ENCODE data around the gene HOXB5. TPM values are rescaled to one million over a fixed set of nuclear protein-coding genes. Genes with fewer than 3 reads are reported as not detected.
A peak's percentile ranks its signal among the peaks of the same experiment; 100 is the strongest.

The HOXB5 gene
- total RNA-seq (not detected), total RNA-seq (0 to 0.13 (median 0) reads per million in 172 experiments)
- not detected for polyA plus RNA-seq (2013, experiment 1 of 2)
- 0.20 TPM for polyA plus RNA-seq (2013, experiment 2 of 2)

GRCh38 chr17:48593126-48593829, at the start of gene HOXB5:
Gene HOXB5, minus strand, starts transcription at chr17:48593779. Its CDS starts 97 bp downstream, at chr17:48593682.
- peak; percentile 19 for ATAC-seq (ENCODE audit: poor library complexity)
- Histone ChIP-seq H3K36me3 (ENCODE audit: insufficient read depth, low read length) (no peaks in the 10 kb centered on the region), H3K9me3 (ENCODE audit: control insufficient read depth in 1 of 2, insufficient read depth in 1 of 2, low read length in 2 of 2) (peaks cover 0 to 24% of the 10 kb centered on the region in 2 experiments), H3K4me1 (ENCODE audit: insufficient read depth, low read length) (peaks cover 51% of the 10 kb centered on the region), H3K4me3 (ENCODE audit: low read length) (peak within 1 kb of the TSS; percentile 45), H3K27ac (ENCODE audit: low read depth in 1 of 2, low read length in 2 of 2) (no peak within 1 kb of the TSS), H3K27me3 (ENCODE audit: control insufficient read depth in 1 of 2, insufficient read depth in 2 of 2, low read length in 2 of 2) (peaks cover 83 to 94% of the 10 kb centered on the region in 2 experiments)
- peaks cover 98% of the 10 kb centered on the region for H3K27me3 Mint-ChIP-seq
- no peaks in the 10 kb centered on the region for H3K9me3 Mint-ChIP-seq
- TF ChIP-seq CTCF (IDR thresholded peaks at IDR 0.05): no peak
- no peaks in the 10 kb centered on the region for H3K36me3 Mint-ChIP-seq (ENCODE audit: low read depth)
- H3K4me1 Mint-ChIP-seq (ENCODE audit: low read depth): peaks cover 39% of the 10 kb centered on the region
- DNase-seq: peak in 3 of 14 experiments; percentile 47 to 53 (median 47)
- ChIA-PET CTCF (interaction anchor here (0.5 to 5.0 kb wide), 14 partner anchors 10 to 285 kb away, joined by 3 to 24 read pairs (median 6); no protein-coding TSS in a partner anchor), POLR2A (interaction anchor here (0.5 to 1.5 kb wide), 8 partner anchors 17 to 419 kb away, joined by 3 to 6 read pairs (median 4); no protein-coding TSS in a partner anchor)
- intact Hi-C loops (cut with DNase I, micrococcal nuclease): loop anchor here (1.0 to 5.0 kb wide), 6 partner anchors 100 to 511 kb away; no protein-coding TSS in a partner anchor
- H3K4me3 Mint-ChIP-seq: peak within 1 kb of the TSS; percentile 74
- no peak within 1 kb of the TSS for H3K27ac Mint-ChIP-seq

GRCh38 chr17:48642843-48643696, 49.5 kb upstream of the HOXB5 start:
- H3K36me3 ChIP-seq (ENCODE audit: insufficient read depth, low read length): no peaks in the 10 kb centered on the region
- no peak overlapping the region for H3K4me3 Mint-ChIP-seq
- peaks cover 38% of the 10 kb centered on the region for H3K4me1 ChIP-seq (ENCODE audit: insufficient read depth, low read length)
- H3K27ac Mint-ChIP-seq: no peak overlapping the region
- peaks cover 21% of the 10 kb centered on the region for H3K4me1 Mint-ChIP-seq (ENCODE audit: low read depth)
- H3K27me3 Mint-ChIP-seq: peaks cover 97% of the 10 kb centered on the region
- ATAC-seq (ENCODE audit: poor library complexity): no peak
- no peak overlapping the region for H3K27ac ChIP-seq (ENCODE audit: low read depth in 1 of 2, low read length in 2 of 2)
- H3K4me3 ChIP-seq (ENCODE audit: low read length): no peak overlapping the region
- POLR2A ChIA-PET: no interaction called here
- CTCF ChIA-PET: no interaction called here
- peaks cover 78 to 92% of the 10 kb centered on the region in 2 experiments for H3K27me3 ChIP-seq (ENCODE audit: control insufficient read depth in 1 of 2, insufficient read depth in 2 of 2, low read length in 2 of 2)
- intact Hi-C loops (cut with DNase I, micrococcal nuclease): no loop called here
- no peaks in the 10 kb centered on the region for H3K9me3 Mint-ChIP-seq
- DNase-seq: no peak
- TF ChIP-seq CTCF (IDR thresholded peaks at IDR 0.05): no peak
- H3K36me3 Mint-ChIP-seq (ENCODE audit: low read depth): no peaks in the 10 kb centered on the region
- H3K9me3 ChIP-seq (ENCODE audit: control insufficient read depth in 1 of 2, insufficient read depth in 1 of 2, low read length in 2 of 2): peaks cover 0 to 16% of the 10 kb centered on the region in 2 experiments

GRCh38 chr17:48642059-48642842, 48.7 kb upstream of the HOXB5 start:
- TF ChIP-seq CTCF (IDR thresholded peaks at IDR 0.05): no peak
- Histone ChIP-seq H3K27me3 (ENCODE audit: control insufficient read depth in 1 of 2, insufficient read depth in 2 of 2, low read length in 2 of 2) (peaks cover 79 to 92% of the 10 kb centered on the region in 2 experiments), H3K4me3 (ENCODE audit: low read length) (no peak overlapping the region), H3K27ac (ENCODE audit: low read depth in 1 of 2, low read length in 2 of 2) (no peak overlapping the region), H3K36me3 (ENCODE audit: insufficient read depth, low read length) (no peaks in the 10 kb centered on the region), H3K4me1 (ENCODE audit: insufficient read depth, low read length) (peaks cover 31% of the 10 kb centered on the region), H3K9me3 (ENCODE audit: control insufficient read depth in 1 of 2, insufficient read depth in 1 of 2, low read length in 2 of 2) (peaks cover 0 to 16% of the 10 kb centered on the region in 2 experiments)
- Mint-ChIP-seq H3K4me1 (ENCODE audit: low read depth) (peaks cover 21% of the 10 kb centered on the region), H3K4me3 (no peak overlapping the region), H3K36me3 (ENCODE audit: low read depth) (no peaks in the 10 kb centered on the region), H3K27ac (no peak overlapping the region), H3K9me3 (no peaks in the 10 kb centered on the region), H3K27me3 (peaks cover 97% of the 10 kb centered on the region)
- intact Hi-C loops (cut with DNase I, micrococcal nuclease): no loop called here
- CTCF ChIA-PET: no interaction called here
- POLR2A ChIA-PET: no interaction called here
- ATAC-seq (ENCODE audit: poor library complexity) (no peak), DNase-seq (peak in 1 of 14 experiments; percentile 14)

Data from CD4-positive, alpha-beta T cell (primary cell).